ENCODE results near the gene HSF2BP. TPM values are rescaled to one million over a fixed set of nuclear protein-coding genes. Genes with fewer than 3 reads are reported as not detected.
"Not testable (repeated sequence)": the region's sequence is repeated elsewhere in the genome, so short reads cannot be mapped to it uniquely, and the experiment has no call there.

The HSF2BP gene
- total and polyA plus RNA-seq, 2 donors (not counting 1 experiment from before 2014, with no cell fraction given) = 0.49 TPM

GRCh38 chr21:43571976-43572375, 87.3 kb downstream of the HSF2BP start:
- H3K4me1 Mint-ChIP-seq = no peaks in the 10 kb centered on the region
- H3K27ac ChIP-seq (ENCODE audit: low read length in 2 of 2) = no peak overlapping the region
- no peaks in the 10 kb centered on the region for H4K20me1 ChIP-seq (ENCODE audit: control insufficient read depth, insufficient read depth, low read length, poor library complexity, severe bottlenecking)
- H3K9me3 Mint-ChIP-seq (ENCODE audit: insufficient read depth) = no peaks in the 10 kb centered on the region
- no peak overlapping the region for H3K4me3 Mint-ChIP-seq
- DNase-seq = no peak
- H3K4me3 ChIP-seq (ENCODE audit: control extremely low read depth in 1 of 5, extremely low read depth in 1 of 5, insufficient read depth in 1 of 5, low read depth in 2 of 5, low read length in 4 of 5) = no peak overlapping the region
- H3K4me2 ChIP-seq (replicated peaks; ENCODE audit: low read depth, low read length, poor library complexity, severe bottlenecking) = no peak overlapping the region
- intact Hi-C loops (cut with micrococcal nuclease) = no loop called here
- H3K9ac ChIP-seq (ENCODE audit: low read length) = no peak overlapping the region
- CTCF ChIA-PET = no interaction called here
- no peaks in the 10 kb centered on the region for H3K4me1 ChIP-seq (ENCODE audit: control insufficient read depth in 2 of 2, insufficient read depth in 2 of 2, low read length in 2 of 2)
- H3K27me3 Mint-ChIP-seq = peaks cover 12% of the 10 kb centered on the region
- no peaks in the 10 kb centered on the region for H3K27me3 ChIP-seq (replicated peaks in 1 of 4; ENCODE audit: control extremely low read depth in 1 of 4, control insufficient read depth in 3 of 4, insufficient read depth in 4 of 4, low read length in 3 of 4)
- no peaks in the 10 kb centered on the region for H3K79me2 ChIP-seq (ENCODE audit: control insufficient read depth, insufficient read depth, low read length)
- H3K9me3 ChIP-seq (ENCODE audit: control extremely low read depth in 1 of 3, control insufficient read depth in 2 of 3, insufficient read depth in 1 of 3, low read length in 2 of 3) = no peaks in the 10 kb centered on the region
- H3K36me3 ChIP-seq (replicated peaks in 1 of 2; ENCODE audit: control extremely low read depth in 1 of 2, control insufficient read depth in 1 of 2, extremely low read depth in 1 of 2, insufficient read depth in 2 of 2, low read length in 1 of 2) = no peaks in the 10 kb centered on the region
- no peak overlapping the region for H3K27ac Mint-ChIP-seq
- TF ChIP-seq, protein P1, sequence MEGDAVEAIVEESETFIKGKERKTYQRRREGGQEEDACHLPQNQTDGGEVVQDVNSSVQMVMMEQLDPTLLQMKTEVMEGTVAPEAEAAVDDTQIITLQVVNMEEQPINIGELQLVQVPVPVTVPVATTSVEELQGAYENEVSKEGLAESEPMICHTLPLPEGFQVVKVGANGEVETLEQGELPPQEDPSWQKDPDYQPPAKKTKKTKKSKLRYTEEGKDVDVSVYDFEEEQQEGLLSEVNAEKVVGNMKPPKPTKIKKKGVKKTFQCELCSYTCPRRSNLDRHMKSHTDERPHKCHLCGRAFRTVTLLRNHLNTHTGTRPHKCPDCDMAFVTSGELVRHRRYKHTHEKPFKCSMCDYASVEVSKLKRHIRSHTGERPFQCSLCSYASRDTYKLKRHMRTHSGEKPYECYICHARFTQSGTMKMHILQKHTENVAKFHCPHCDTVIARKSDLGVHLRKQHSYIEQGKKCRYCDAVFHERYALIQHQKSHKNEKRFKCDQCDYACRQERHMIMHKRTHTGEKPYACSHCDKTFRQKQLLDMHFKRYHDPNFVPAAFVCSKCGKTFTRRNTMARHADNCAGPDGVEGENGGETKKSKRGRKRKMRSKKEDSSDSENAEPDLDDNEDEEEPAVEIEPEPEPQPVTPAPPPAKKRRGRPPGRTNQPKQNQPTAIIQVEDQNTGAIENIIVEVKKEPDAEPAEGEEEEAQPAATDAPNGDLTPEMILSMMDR (IDR thresholded peaks at IDR 0.05) = no peak
- TF ChIP-seq EZH2 (IDR thresholded peaks at IDR 0.05; ENCODE audit: borderline replicate concordance, insufficient read depth, low read depth, low read length, poor library complexity, severe bottlenecking) = no peak
- no peak overlapping the region for H2AFZ ChIP-seq (ENCODE audit: insufficient read depth, low read depth, low read length, poor library complexity, severe bottlenecking)
- POLR2A ChIA-PET = no interaction called here
- ATAC-seq (ENCODE audit: low read depth) = no peak
- WGBS (ENCODE audit: insufficient coverage) = 90% methylated on average over 6 of the region's 6 CpGs

- intact Hi-C loops (cut with micrococcal nuclease); H2AFZ ChIP-seq (ENCODE audit: insufficient read depth, low read depth, low read length, poor library complexity, severe bottlenecking); H3K4me3 ChIP-seq (ENCODE audit: control extremely low read depth in 1 of 5, extremely low read depth in 1 of 5, insufficient read depth in 1 of 5, low read depth in 2 of 5, low read length in 4 of 5); CTCF ChIA-PET; H3K9ac ChIP-seq (ENCODE audit: low read length); H3K36me3 ChIP-seq (replicated peaks in 1 of 2; ENCODE audit: control extremely low read depth in 1 of 2, control insufficient read depth in 1 of 2, extremely low read depth in 1 of 2, insufficient read depth in 2 of 2, low read length in 1 of 2); H3K4me3 Mint-ChIP-seq; H3K27me3 Mint-ChIP-seq; H3K27ac Mint-ChIP-seq; H3K4me1 ChIP-seq (ENCODE audit: control insufficient read depth in 2 of 2, insufficient read depth in 2 of 2, low read length in 2 of 2); H3K79me2 ChIP-seq (ENCODE audit: control insufficient read depth, insufficient read depth, low read length); H3K27me3 ChIP-seq (replicated peaks in 1 of 4; ENCODE audit: control extremely low read depth in 1 of 4, control insufficient read depth in 3 of 4, insufficient read depth in 4 of 4, low read length in 3 of 4); H3K9me3 Mint-ChIP-seq (ENCODE audit: insufficient read depth); POLR2A ChIA-PET; H3K4me2 ChIP-seq (replicated peaks; ENCODE audit: low read depth, low read length, poor library complexity, severe bottlenecking); H3K27ac ChIP-seq (ENCODE audit: low read length in 2 of 2); H3K9me3 ChIP-seq (ENCODE audit: control extremely low read depth in 1 of 3, control insufficient read depth in 2 of 3, insufficient read depth in 1 of 3, low read length in 2 of 3); DNase-seq; H4K20me1 ChIP-seq (ENCODE audit: control insufficient read depth, insufficient read depth, low read length, poor library complexity, severe bottlenecking); H3K4me1 Mint-ChIP-seq; ATAC-seq (ENCODE audit: low read depth): not testable (repeated sequence)
- WGBS (ENCODE audit: insufficient coverage) = no CpG with 5 or more reads among the region's 3 CpGs
Measured at GRCh38 chr21:43570195-43570594, 89.1 kb downstream of the HSF2BP start.

GRCh38 chr21:43562451-43562850, 96.8 kb downstream of the HSF2BP start:
- H3K4me3 ChIP-seq (ENCODE audit: control extremely low read depth in 1 of 5, extremely low read depth in 1 of 5, insufficient read depth in 1 of 5, low read depth in 2 of 5, low read length in 4 of 5); H3K9ac ChIP-seq (ENCODE audit: low read length); H3K27ac ChIP-seq (ENCODE audit: low read length in 2 of 2); H3K9me3 Mint-ChIP-seq (ENCODE audit: insufficient read depth); H2AFZ ChIP-seq (ENCODE audit: insufficient read depth, low read depth, low read length, poor library complexity, severe bottlenecking); POLR2A ChIA-PET; intact Hi-C loops (cut with micrococcal nuclease); H3K36me3 ChIP-seq (replicated peaks in 1 of 2; ENCODE audit: control extremely low read depth in 1 of 2, control insufficient read depth in 1 of 2, extremely low read depth in 1 of 2, insufficient read depth in 2 of 2, low read length in 1 of 2); H3K27ac Mint-ChIP-seq; H3K4me2 ChIP-seq (replicated peaks; ENCODE audit: low read depth, low read length, poor library complexity, severe bottlenecking); H3K4me1 ChIP-seq (ENCODE audit: control insufficient read depth in 2 of 2, insufficient read depth in 2 of 2, low read length in 2 of 2); H3K4me3 Mint-ChIP-seq; H3K4me1 Mint-ChIP-seq; DNase-seq; H3K79me2 ChIP-seq (ENCODE audit: control insufficient read depth, insufficient read depth, low read length); H3K9me3 ChIP-seq (ENCODE audit: control extremely low read depth in 1 of 3, control insufficient read depth in 2 of 3, insufficient read depth in 1 of 3, low read length in 2 of 3); CTCF ChIA-PET; ATAC-seq (ENCODE audit: low read depth); H4K20me1 ChIP-seq (ENCODE audit: control insufficient read depth, insufficient read depth, low read length, poor library complexity, severe bottlenecking); H3K27me3 Mint-ChIP-seq; H3K27me3 ChIP-seq (replicated peaks in 1 of 4; ENCODE audit: control extremely low read depth in 1 of 4, control insufficient read depth in 3 of 4, insufficient read depth in 4 of 4, low read length in 3 of 4): not testable (repeated sequence)
- WGBS (ENCODE audit: insufficient coverage) = no CpG with 5 or more reads among the region's 5 CpGs
